Measurements from ENCODE around the gene MBNL2. TPM values are rescaled to one million over a fixed set of nuclear protein-coding genes. Genes with fewer than 3 reads are reported as not detected.
A peak's percentile ranks its signal among the peaks of the same experiment; 100 is the strongest.

MBNL2 gene
- total RNA-seq, 1 experiment from 2014 or later = 0.17 TPM

DNA sequence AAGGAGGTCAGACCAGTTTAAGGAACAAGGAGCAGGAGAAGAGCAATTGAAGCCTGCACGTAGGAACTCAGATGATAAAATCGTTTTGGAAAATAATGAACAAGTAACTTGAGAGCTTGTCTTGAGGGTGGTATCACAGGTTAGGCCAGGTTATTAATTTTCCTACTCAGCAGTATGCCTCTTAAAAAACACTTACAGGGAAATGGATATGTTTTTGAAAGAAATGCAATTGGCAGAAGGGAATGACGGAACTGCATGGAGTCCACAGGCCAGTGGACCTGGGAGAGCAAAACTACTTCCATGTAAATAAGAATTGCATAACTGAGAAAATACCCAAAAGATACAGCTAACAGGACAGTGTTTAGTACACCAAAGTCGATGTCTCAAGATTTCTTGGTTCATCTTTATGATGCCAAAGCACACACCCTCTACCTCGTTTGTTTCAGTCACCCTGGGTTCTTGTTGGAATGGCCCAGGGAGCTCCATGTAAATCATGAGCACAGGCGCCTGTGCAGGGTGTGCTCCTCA, 35.2 kb downstream of the MBNL2 start:
- no CpG with 5 or more reads among the region's 6 CpGs for WGBS (ENCODE audit: extremely low coverage, insufficient read length, low lambda C conversion rate)
- no peaks in the 10 kb centered on the region for H3K9me3 Mint-ChIP-seq
- no peak overlapping the region for H2BK12ac ChIP-seq (ENCODE audit: insufficient read length, low read depth, low read length)
- no peak overlapping the region for H2AK5ac ChIP-seq (ENCODE audit: insufficient read length, low read length)
- no peaks in the 10 kb centered on the region for H3K79me1 ChIP-seq (ENCODE audit: insufficient read depth, low read depth, low read length, poor library complexity, severe bottlenecking)
- peaks cover 15% of the 10 kb centered on the region for H3K4me1 ChIP-seq (ENCODE audit: insufficient read depth, low read length)
- no peak overlapping the region for H3T11ph ChIP-seq (ENCODE audit: low read length)
- H3K4me1 Mint-ChIP-seq = peaks cover 31 to 32% of the 10 kb centered on the region in 2 experiments
- H3K4me2 ChIP-seq (ENCODE audit: insufficient read depth, insufficient read length, low read length) = no peak overlapping the region
- no peaks in the 10 kb centered on the region for H3K27me3 ChIP-seq (ENCODE audit: insufficient read depth, low read length)
- no peak overlapping the region for H3K27ac ChIP-seq (ENCODE audit: insufficient read length, low read depth, low read length)
- peak overlapping the region; percentile 73 for H3K18ac ChIP-seq (ENCODE audit: insufficient read length, low read depth, low read length)
- H3K36me3 Mint-ChIP-seq (ENCODE audit: insufficient read depth in 1 of 3, low read depth in 3 of 3) = no peaks in the 10 kb centered on the region
- no peaks in the 10 kb centered on the region for H4K20me1 ChIP-seq (ENCODE audit: control insufficient read depth, insufficient read depth, insufficient read length)
- H3K27ac Mint-ChIP-seq = peak overlapping the region; percentile 8 to 16 (median 9); a peak in 5 of 7 replicates
- no peak overlapping the region for H4K5ac ChIP-seq (ENCODE audit: insufficient read length, low read depth, low read length)
- H3K27me3 Mint-ChIP-seq (ENCODE audit: low read depth) = peaks cover 34% of the 10 kb centered on the region
- no peak overlapping the region for H2BK5ac ChIP-seq (ENCODE audit: insufficient read length, low read length)
- DNase-seq = no peak
- no peak overlapping the region for H2BK15ac ChIP-seq (ENCODE audit: low read depth, low read length)
- H3K14ac ChIP-seq (ENCODE audit: insufficient read depth, low read length) = peak overlapping the region; percentile 68
- no peak overlapping the region for H2AFZ ChIP-seq (ENCODE audit: low read length)
- no peaks in the 10 kb centered on the region for H3K23me2 ChIP-seq (ENCODE audit: insufficient read length, low read depth, low read length, poor library complexity, severe bottlenecking)
- H2BK120ac ChIP-seq (ENCODE audit: low read depth, low read length, poor library complexity, severe bottlenecking) = no peak overlapping the region
- H3K79me2 ChIP-seq (ENCODE audit: insufficient read depth, low read length) = no peaks in the 10 kb centered on the region
- no peak overlapping the region for H3K56ac ChIP-seq (ENCODE audit: insufficient read length, low read depth, low read length)
- H3K4ac ChIP-seq (ENCODE audit: low read depth, low read length) = no peak overlapping the region
- H4K8ac ChIP-seq (replicated peaks; ENCODE audit: insufficient read length, low read depth, low read length) = no peak overlapping the region
- no peak overlapping the region for H3K4me3 Mint-ChIP-seq
- no peaks in the 10 kb centered on the region for H3K9me3 ChIP-seq (ENCODE audit: control insufficient read depth, low read depth, low read length)
- no peak overlapping the region for H3K9ac ChIP-seq (ENCODE audit: extremely low read depth, insufficient read length, low read length)
- TF ChIP-seq, protein P1, sequence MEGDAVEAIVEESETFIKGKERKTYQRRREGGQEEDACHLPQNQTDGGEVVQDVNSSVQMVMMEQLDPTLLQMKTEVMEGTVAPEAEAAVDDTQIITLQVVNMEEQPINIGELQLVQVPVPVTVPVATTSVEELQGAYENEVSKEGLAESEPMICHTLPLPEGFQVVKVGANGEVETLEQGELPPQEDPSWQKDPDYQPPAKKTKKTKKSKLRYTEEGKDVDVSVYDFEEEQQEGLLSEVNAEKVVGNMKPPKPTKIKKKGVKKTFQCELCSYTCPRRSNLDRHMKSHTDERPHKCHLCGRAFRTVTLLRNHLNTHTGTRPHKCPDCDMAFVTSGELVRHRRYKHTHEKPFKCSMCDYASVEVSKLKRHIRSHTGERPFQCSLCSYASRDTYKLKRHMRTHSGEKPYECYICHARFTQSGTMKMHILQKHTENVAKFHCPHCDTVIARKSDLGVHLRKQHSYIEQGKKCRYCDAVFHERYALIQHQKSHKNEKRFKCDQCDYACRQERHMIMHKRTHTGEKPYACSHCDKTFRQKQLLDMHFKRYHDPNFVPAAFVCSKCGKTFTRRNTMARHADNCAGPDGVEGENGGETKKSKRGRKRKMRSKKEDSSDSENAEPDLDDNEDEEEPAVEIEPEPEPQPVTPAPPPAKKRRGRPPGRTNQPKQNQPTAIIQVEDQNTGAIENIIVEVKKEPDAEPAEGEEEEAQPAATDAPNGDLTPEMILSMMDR (conservative IDR thresholded peaks at IDR 0.05) = no peak
- no peak overlapping the region for H2BK20ac ChIP-seq (ENCODE audit: low read depth, low read length, poor library complexity, severe bottlenecking)
- H3K23ac ChIP-seq (ENCODE audit: insufficient read length, low read depth, low read length) = no peak overlapping the region
- no peak overlapping the region for H4K91ac ChIP-seq (ENCODE audit: insufficient read length, low read depth, low read length)

All from H9 (cell line).